Endothelial cell (in vitro differentiated cells): ENCODE results near the gene TBC1D12. TPM values are rescaled to one million over a fixed set of nuclear protein-coding genes. Genes with fewer than 3 reads are reported as not detected.

Experiments
- DNase-seq: peaks from one replicate; pipeline ENCODE4 v3.0.0; 2021; ENCODE audit warnings: low spot score
- H3K27ac Mint-ChIP-seq: one replicate; pipeline ENCODE4 v1.8.0; 2021; ENCODE audit warnings: mixed read lengths, inconsistent platforms; ENCODE audit not compliant: unreplicated experiment
- H3K27me3 Mint-ChIP-seq: one replicate; pipeline ENCODE4 v1.8.0; 2021; ENCODE audit warnings: mild to moderate bottlenecking, moderate library complexity, mixed read lengths, inconsistent platforms; ENCODE audit not compliant: unreplicated experiment
- H3K36me3 Mint-ChIP-seq: one replicate; pipeline ENCODE4 v1.8.0; 2021; ENCODE audit warnings: mild to moderate bottlenecking, low read depth, mixed read lengths, inconsistent platforms; ENCODE audit not compliant: unreplicated experiment
- H3K4me1 Mint-ChIP-seq: one replicate; pipeline ENCODE4 v1.8.0; 2021; ENCODE audit warnings: mild to moderate bottlenecking, mixed read lengths, inconsistent platforms; ENCODE audit not compliant: unreplicated experiment
- H3K4me3 Mint-ChIP-seq: one replicate; pipeline ENCODE4 v1.8.0; 2021; ENCODE audit warnings: mild to moderate bottlenecking, mixed read lengths, inconsistent platforms; ENCODE audit not compliant: unreplicated experiment
- H3K9me3 Mint-ChIP-seq: one replicate; pipeline ENCODE4 v1.8.0; 2021; ENCODE audit warnings: mixed read lengths, inconsistent platforms; ENCODE audit not compliant: unreplicated experiment
- total RNA-seq: library from RNA; stranded (reverse); fragmentation: NEBNext Ultra II Directional; extraction: Animal tissue kit (Norgen Biotek cat#: 25700); gene quantifications from one replicate; pipeline ENCODE4 v1.2.1, GENCODE V29; 2021; ENCODE audit not compliant: unreplicated experiment
- TF ChIP-seq, protein P1 (sequence below): fragments of 200-600 bp; sonication (generic); IDR thresholded peaks from one replicate; pipeline ENCODE4 v1.5.0; 2021; ENCODE audit warnings: antibody characterized with exemption; ENCODE audit not compliant: unreplicated experiment

TBC1D12 gene
- total RNA-seq, 1 donor from 2014 or later: 9.3 TPM

DNA sequence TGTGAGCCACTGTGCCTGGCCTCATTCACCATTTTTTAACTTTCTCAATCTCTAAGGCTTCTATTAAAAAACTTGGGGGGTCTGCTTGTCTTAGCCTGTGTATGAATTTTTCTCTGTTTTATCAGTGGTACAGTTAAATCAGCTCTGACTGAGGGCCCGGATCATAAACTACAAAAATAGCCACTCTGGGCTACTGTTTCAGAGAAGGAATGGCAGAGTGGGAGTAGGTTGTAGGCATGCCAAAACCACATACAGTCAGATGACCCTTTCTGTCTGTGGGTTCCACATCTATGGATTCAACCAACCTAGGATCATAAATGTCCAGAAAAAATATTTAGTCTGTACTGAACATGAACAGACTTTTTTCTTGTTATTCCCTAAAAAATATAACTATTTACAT is 21.3 kb downstream of the TBC1D12 start:
- Mint-ChIP-seq H3K9me3 (peaks cover 4% of the 10 kb centered on the region), H3K4me3 (no peak overlapping the region), H3K36me3 (no peaks in the 10 kb centered on the region), H3K4me1 (no peaks in the 10 kb centered on the region), H3K27me3 (no peaks in the 10 kb centered on the region), H3K27ac (no peak overlapping the region)
- TF ChIP-seq, protein P1, sequence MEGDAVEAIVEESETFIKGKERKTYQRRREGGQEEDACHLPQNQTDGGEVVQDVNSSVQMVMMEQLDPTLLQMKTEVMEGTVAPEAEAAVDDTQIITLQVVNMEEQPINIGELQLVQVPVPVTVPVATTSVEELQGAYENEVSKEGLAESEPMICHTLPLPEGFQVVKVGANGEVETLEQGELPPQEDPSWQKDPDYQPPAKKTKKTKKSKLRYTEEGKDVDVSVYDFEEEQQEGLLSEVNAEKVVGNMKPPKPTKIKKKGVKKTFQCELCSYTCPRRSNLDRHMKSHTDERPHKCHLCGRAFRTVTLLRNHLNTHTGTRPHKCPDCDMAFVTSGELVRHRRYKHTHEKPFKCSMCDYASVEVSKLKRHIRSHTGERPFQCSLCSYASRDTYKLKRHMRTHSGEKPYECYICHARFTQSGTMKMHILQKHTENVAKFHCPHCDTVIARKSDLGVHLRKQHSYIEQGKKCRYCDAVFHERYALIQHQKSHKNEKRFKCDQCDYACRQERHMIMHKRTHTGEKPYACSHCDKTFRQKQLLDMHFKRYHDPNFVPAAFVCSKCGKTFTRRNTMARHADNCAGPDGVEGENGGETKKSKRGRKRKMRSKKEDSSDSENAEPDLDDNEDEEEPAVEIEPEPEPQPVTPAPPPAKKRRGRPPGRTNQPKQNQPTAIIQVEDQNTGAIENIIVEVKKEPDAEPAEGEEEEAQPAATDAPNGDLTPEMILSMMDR: no peak
- DNase-seq: no peak

DNA sequence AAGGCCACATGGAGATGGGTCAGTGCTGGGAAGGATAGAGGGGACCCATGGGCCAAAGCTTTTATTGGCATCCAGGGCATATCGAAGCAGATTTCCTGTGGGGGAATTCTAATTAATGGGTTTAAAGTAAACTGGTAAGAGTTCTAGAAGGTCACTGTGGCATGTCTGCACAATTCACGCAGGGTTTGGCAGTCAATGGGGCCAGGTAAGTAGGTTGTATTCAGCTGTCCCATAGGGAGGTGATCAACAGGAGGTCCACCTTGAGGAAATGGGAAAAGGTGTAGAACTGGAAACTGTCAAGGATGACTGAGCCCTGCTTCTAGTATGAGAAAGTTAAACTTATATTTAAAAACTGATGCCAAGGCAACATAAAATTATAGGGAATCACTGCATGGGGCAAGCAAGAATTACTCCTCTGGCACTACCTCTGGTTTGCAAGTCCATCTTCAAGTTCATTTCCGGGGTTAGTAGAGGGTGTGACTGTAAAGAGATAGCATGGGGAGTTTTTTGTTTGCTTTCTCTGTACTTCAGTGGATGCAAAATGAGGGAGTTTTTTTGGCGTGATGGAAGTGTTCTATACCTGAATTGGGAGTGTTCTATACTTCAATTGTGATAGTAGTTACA is 22.5 kb downstream of the TBC1D12 start:
- no peak overlapping the region for H3K27ac Mint-ChIP-seq
- no peaks in the 10 kb centered on the region for H3K27me3 Mint-ChIP-seq
- H3K4me3 Mint-ChIP-seq: no peak overlapping the region
- no peaks in the 10 kb centered on the region for H3K36me3 Mint-ChIP-seq
- H3K4me1 Mint-ChIP-seq: no peaks in the 10 kb centered on the region
- TF ChIP-seq, protein P1: no peak
- DNase-seq: no peak
- H3K9me3 Mint-ChIP-seq: peaks cover 4% of the 10 kb centered on the region

DNA sequence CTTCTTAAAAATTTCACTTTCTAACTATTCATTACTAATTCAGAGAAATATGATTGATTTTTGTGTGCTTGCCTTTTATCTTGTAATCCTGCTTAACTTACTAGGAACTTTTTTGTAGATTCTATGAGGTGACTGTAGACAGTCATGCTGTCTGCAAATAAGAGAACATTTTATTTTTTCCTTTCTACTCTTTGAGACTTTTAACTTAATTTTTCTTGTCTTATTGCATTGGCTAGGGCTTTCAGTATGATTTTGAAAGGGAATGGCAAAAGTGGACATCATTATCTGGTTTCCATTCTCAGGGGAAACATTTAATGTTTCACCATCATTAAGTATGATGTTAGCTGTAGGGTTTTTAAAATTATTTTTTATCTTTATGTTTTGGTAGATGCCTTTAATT is 23.6 kb downstream of the TBC1D12 start:
- Mint-ChIP-seq H3K9me3 (peaks cover 4% of the 10 kb centered on the region), H3K27ac (no peak overlapping the region), H3K4me3 (no peak overlapping the region), H3K36me3 (no peaks in the 10 kb centered on the region), H3K27me3 (no peaks in the 10 kb centered on the region), H3K4me1 (no peaks in the 10 kb centered on the region)
- DNase-seq: no peak
- TF ChIP-seq, protein P1: no peak

DNA sequence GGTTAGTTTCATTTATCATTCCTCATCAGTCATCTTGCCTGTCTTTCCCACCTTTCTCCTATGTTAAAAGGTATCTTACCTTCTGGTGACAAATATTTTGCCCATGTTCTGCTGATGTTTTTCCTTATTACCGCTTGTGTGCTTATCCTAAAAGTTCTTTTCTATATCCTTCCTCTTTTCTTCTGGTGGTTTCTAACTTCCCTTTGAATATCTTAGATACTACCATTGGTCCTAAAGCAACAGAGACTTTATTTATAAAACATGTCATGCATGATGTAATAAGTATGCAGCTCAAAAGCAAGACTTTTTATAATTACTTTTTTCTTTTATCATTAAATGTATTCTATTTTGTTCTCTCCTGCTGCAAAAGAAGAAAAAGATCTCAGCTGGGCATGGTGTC is 24.8 kb downstream of the TBC1D12 start:
- no peak for DNase-seq
- Mint-ChIP-seq H3K27me3 (no peaks in the 10 kb centered on the region), H3K4me3 (no peak overlapping the region), H3K4me1 (no peaks in the 10 kb centered on the region), H3K36me3 (no peaks in the 10 kb centered on the region), H3K9me3 (peaks cover 4% of the 10 kb centered on the region), H3K27ac (no peak overlapping the region)
- TF ChIP-seq, protein P1: no peak

DNA sequence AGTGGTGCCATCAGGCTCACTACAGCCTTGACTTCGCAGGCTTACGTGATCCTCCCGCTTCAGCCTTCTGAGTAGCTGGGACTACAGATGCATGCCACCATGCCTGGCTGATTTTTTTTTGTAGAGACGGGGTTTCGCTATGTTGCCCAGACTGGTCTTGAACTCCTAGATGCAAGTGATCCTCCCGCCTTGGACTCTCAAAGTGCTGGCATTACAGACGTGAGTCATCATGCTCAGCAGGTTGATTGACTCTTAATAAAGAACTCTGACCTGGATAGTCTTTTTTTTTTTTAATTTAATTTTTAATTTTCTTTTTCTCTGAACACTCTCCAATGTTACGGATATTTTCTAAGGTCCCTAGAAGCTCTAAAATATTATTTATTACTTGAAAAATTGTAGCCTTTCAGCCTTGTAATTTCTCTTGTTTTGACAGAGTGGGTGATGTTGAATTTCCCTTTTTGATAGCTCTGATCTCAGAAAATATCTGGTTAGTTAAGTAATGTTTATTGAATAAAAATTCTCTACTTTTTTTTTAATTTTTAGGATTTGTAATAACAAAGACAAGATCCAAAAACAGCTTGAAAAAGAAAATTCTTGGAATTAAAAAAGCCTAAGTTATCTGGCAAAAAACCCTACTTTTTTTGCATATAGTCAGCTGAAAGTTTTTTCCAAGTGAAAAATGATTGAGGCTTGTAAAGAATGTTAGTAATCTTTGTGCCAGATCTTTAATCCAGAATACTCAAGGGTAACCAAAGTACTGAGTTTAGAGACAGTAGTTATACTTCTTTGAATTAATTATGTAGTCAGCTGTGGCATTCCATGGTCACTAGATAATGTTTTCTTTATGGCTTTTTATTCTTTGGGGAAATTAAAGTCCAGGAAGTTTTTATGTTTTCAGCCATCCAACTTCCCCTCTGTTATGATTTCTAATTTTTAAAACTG is 26.7 kb downstream of the TBC1D12 start:
- Mint-ChIP-seq H3K27me3 (no peaks in the 10 kb centered on the region), H3K36me3 (no peaks in the 10 kb centered on the region), H3K9me3 (peaks cover 4% of the 10 kb centered on the region), H3K4me1 (no peaks in the 10 kb centered on the region), H3K4me3 (no peak overlapping the region), H3K27ac (no peak overlapping the region)
- no peak for DNase-seq
- TF ChIP-seq, protein P1: no peak
